ENCODE results near the gene LAMA2. TPM values are rescaled to one million over a fixed set of nuclear protein-coding genes. Genes with fewer than 3 reads are reported as not detected.

Gene LAMA2
- total and polyA plus RNA-seq, 2 experiments from 2014 or later, result 0.91 to 6.4 TPM

DNA sequence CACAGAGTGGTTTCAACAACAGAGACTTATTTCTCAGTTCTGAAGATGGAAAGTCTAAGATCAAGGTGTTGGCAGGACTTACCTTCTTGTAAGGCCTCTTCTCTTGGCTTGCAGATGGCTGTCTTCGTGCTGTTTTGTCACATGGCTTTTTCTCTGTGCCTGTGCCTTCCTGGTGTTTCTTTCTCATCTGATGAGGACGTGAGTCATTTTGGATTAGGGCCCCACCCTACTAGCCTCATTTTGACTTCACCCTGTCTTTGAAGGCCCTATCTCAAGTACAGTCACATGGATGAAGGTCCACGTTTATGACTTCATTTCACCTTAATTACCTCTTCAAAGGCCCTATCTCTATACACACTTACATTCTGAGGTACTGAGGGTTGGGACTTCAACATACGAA is 41.4 kb upstream of the LAMA2 start (continued):
- TF ChIP-seq, protein P1, sequence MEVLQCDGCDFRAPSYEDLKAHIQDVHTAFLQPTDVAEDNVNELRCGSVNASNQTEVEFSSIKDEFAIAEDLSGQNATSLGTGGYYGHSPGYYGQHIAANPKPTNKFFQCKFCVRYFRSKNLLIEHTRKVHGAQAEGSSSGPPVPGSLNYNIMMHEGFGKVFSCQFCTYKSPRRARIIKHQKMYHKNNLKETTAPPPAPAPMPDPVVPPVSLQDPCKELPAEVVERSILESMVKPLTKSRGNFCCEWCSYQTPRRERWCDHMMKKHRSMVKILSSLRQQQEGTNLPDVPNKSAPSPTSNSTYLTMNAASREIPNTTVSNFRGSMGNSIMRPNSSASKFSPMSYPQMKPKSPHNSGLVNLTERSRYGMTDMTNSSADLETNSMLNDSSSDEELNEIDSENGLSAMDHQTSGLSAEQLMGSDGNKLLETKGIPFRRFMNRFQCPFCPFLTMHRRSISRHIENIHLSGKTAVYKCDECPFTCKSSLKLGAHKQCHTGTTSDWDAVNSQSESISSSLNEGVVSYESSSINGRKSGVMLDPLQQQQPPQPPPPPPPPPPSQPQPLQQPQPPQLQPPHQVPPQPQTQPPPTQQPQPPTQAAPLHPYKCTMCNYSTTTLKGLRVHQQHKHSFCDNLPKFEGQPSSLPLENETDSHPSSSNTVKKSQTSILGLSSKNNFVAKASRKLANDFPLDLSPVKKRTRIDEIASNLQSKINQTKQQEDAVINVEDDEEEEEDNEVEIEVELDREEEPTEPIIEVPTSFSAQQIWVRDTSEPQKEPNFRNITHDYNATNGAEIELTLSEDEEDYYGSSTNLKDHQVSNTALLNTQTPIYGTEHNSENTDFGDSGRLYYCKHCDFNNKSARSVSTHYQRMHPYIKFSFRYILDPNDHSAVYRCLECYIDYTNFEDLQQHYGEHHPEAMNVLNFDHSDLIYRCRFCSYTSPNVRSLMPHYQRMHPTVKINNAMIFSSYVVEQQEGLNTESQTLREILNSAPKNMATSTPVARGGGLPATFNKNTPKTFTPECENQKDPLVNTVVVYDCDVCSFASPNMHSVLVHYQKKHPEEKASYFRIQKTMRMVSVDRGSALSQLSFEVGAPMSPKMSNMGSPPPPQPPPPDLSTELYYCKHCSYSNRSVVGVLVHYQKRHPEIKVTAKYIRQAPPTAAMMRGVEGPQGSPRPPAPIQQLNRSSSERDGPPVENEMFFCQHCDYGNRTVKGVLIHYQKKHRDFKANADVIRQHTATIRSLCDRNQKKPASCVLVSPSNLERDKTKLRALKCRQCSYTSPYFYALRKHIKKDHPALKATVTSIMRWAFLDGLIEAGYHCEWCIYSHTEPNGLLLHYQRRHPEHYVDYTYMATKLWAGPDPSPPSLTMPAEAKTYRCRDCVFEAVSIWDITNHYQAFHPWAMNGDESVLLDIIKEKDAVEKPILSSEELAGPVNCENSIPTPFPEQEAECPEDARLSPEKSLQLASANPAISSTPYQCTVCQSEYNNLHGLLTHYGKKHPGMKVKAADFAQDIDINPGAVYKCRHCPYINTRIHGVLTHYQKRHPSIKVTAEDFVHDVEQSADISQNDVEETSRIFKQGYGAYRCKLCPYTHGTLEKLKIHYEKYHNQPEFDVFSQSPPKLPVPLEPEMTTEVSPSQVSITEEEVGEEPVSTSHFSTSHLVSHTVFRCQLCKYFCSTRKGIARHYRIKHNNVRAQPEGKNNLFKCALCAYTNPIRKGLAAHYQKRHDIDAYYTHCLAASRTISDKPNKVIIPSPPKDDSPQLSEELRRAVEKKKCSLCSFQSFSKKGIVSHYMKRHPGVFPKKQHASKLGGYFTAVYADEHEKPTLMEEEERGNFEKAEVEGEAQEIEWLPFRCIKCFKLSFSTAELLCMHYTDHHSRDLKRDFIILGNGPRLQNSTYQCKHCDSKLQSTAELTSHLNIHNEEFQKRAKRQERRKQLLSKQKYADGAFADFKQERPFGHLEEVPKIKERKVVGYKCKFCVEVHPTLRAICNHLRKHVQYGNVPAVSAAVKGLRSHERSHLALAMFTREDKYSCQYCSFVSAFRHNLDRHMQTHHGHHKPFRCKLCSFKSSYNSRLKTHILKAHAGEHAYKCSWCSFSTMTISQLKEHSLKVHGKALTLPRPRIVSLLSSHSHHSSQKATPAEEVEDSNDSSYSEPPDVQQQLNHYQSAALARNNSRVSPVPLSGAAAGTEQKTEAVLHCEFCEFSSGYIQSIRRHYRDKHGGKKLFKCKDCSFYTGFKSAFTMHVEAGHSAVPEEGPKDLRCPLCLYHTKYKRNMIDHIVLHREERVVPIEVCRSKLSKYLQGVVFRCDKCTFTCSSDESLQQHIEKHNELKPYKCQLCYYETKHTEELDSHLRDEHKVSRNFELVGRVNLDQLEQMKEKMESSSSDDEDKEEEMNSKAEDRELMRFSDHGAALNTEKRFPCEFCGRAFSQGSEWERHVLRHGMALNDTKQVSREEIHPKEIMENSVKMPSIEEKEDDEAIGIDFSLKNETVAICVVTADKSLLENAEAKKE (CRISPR knock-in tag; IDR thresholded peaks at IDR 0.05), result no peak

DNA sequence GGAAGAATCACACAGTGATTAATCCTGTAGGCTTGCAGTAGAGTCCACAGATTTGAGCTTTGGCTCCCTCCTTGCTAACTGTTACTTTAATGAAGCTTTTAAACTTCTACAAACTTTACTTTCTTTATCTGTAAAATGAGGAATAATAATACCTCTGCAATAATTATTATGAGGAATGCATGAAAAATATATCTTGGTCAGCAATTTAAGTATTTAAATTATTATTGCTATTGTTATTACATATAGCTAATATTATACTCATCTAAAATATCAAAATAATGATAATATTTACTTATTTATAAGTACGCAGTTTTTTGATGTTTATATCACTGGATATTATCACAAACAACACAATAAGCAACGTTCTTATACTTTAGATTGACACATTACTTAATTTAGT is 38.3 kb upstream of the LAMA2 start:
- no peak overlapping the region for H3K4me3 ChIP-seq
- no peaks in the 10 kb centered on the region for H3K27me3 Mint-ChIP-seq (ENCODE audit: insufficient read depth, low read depth, poor library complexity)
- no peak overlapping the region for H3K4me3 Mint-ChIP-seq
- DNase-seq (ENCODE audit: low spot score) (no peak), ATAC-seq (no peak)
- no peak overlapping the region for H2AFZ ChIP-seq
- H3K79me2 ChIP-seq (replicated peaks; ENCODE audit: insufficient read depth), result no peaks in the 10 kb centered on the region
- peaks cover 15% of the 10 kb centered on the region; the same call in 1 of the 2 replicates for H3K4me1 ChIP-seq (ENCODE audit: insufficient read depth)
- no peaks in the 10 kb centered on the region for H3K36me3 Mint-ChIP-seq (ENCODE audit: low read depth)
- no peaks in the 10 kb centered on the region for H3K27me3 ChIP-seq (ENCODE audit: insufficient read depth)
- H3K36me3 ChIP-seq (ENCODE audit: insufficient read depth), result no peaks in the 10 kb centered on the region
- TF ChIP-seq POLR2AphosphoS5 (IDR thresholded peaks at IDR 0.05; ENCODE audit: low read depth) (no peak), EZH2 (IDR thresholded peaks at IDR 0.05; ENCODE audit: low read depth, unreplicated experiment) (no peak), CREB1 (CRISPR knock-in tag; IDR thresholded peaks at IDR 0.05; ENCODE audit: low read depth) (no peak), ZNF331 (CRISPR knock-in tag; IDR thresholded peaks at IDR 0.05; ENCODE audit: low read depth) (no peak), ZNF114 (CRISPR knock-in tag; IDR thresholded peaks at IDR 0.05) (no peak)
- TF ChIP-seq, protein P1 (CRISPR knock-in tag; IDR thresholded peaks at IDR 0.05), result no peak
- TF ChIP-seq, protein P2, sequence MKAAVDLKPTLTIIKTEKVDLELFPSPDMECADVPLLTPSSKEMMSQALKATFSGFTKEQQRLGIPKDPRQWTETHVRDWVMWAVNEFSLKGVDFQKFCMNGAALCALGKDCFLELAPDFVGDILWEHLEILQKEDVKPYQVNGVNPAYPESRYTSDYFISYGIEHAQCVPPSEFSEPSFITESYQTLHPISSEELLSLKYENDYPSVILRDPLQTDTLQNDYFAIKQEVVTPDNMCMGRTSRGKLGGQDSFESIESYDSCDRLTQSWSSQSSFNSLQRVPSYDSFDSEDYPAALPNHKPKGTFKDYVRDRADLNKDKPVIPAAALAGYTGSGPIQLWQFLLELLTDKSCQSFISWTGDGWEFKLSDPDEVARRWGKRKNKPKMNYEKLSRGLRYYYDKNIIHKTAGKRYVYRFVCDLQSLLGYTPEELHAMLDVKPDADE (IDR thresholded peaks at IDR 0.05), result no peak
- H3K9me2 ChIP-seq (ENCODE audit: insufficient read depth), result peaks cover 4% of the 10 kb centered on the region; the same call in 1 of the 2 replicates
- no peaks in the 10 kb centered on the region for H4K20me1 ChIP-seq (replicated peaks; ENCODE audit: insufficient read depth)
- no peak overlapping the region for H3K4me2 ChIP-seq
- no peaks in the 10 kb centered on the region for H3F3A ChIP-seq (replicated peaks; ENCODE audit: low read depth)
- H3K27ac ChIP-seq (ENCODE audit: low read depth), result no peak overlapping the region
- peaks cover 10% of the 10 kb centered on the region for H3K4me1 Mint-ChIP-seq
- H3K9me3 Mint-ChIP-seq, result no peaks in the 10 kb centered on the region
- no peak overlapping the region for H3K27ac Mint-ChIP-seq
